Endothelial cell of coronary artery (primary cell): Measurements from ENCODE around the gene CLVS2. TPM values are rescaled to one million over a fixed set of nuclear protein-coding genes. Genes with fewer than 3 reads are reported as not detected.

Source experiments
- total RNA-seq: library from RNA; depleted of rRNA; stranded (reverse); fragments of >200 nt; gene quantifications from 2 replicates; pipeline ENCODE4 v1.2.3, GENCODE V29; 2014

The CLVS2 gene, protein sequence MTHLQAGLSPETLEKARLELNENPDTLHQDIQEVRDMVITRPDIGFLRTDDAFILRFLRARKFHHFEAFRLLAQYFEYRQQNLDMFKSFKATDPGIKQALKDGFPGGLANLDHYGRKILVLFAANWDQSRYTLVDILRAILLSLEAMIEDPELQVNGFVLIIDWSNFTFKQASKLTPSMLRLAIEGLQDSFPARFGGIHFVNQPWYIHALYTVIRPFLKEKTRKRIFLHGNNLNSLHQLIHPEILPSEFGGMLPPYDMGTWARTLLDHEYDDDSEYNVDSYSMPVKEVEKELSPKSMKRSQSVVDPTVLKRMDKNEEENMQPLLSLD
- under 0.01 TPM in 1 of 2 replicates, not detected in the other for total RNA-seq

DNA sequence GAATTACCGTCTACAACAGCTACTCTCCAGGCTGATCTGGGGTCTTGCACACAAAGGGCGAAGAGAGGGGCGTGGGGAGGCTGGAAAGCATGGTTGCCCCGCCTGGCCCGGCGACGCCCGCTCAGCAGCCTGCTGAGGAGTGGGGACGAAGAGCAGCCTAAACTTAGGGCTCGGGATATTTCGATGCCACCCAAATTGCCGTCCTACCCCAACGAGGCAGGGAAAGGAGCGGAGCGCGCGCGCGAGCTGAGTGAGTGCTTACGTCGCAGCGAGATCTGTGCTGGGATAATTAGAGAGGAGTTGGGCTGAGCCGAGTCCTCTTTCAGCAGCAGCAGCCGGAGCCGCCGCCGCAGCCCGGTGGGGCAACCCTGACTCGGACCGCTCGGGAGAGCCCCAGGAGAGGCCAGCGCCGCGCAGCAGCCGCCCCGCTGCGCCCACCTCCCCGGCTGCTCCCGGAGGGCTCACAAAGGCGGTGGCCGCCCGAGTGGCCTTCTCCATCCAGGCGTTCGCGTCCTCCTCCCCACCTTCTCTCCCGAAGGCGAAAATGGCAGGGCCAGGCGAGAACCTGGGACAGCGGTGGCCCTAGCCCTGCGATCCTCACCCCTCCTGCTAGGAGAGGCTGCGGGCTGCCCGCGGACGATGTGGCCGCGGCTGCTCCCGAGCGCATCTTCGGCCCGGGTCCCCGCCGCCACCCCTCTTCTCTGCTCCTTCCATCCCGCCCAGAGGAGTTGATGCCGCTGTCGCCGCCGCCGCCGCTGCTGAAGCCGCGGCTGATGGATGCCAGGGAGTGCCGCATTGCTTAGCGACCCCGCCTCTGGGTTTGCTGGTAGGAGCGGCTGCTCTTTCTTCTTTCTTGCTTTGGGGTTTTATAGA, at the start of gene CLVS2:
Gene CLVS2, plus strand, starts transcription at position 315 of the 873 bp plus-strand sequence. CDS start 1,543 bp downstream, outside the sequence.

Other genes with a start within 250 kb of the CLVS2 start
- gene FABP7, start 216.5 kb upstream of the CLVS2 start, total RNA-seq = not detected in 2 replicates
- gene SMPDL3A, start 207.0 kb upstream of the CLVS2 start, total RNA-seq = 3.3 and 3.5 TPM in 2 replicates